ENCODE results near the gene SLC5A11.

GRCh38 chr16:24820522-24820921, 25.2 kb upstream of the SLC5A11 start:
- TF ChIP-seq EZH2 (IDR thresholded peaks at IDR 0.05; ENCODE audit: borderline replicate concordance, low read depth, low read length, poor library complexity, severe bottlenecking), result no peak
- TF ChIP-seq CTCF (conservative IDR thresholded peaks at IDR 0.05; ENCODE audit: low read depth, low read length), result no peak
